HepG2 (cell line): Measurements from ENCODE around the gene NUBP2. TPM values are rescaled to one million over a fixed set of nuclear protein-coding genes. Genes with fewer than 3 reads are reported as not detected.

ENCODE experiments used
- CHD2 ChIP-seq: IDR thresholded peaks from 2 replicates; pipeline ENCODE4 v1.6.1; 2011; ENCODE audit warnings: low read depth, low read length, improper control_type of control experiment
- FIP1L1 ChIP-seq: fragments of 200-400 bp; formaldehyde crosslinking; IDR thresholded peaks from 2 replicates; pipeline ENCODE4 v1.6.1; 2018; ENCODE audit warnings: low read depth, mild to moderate bottlenecking, low read length, moderate library complexity, borderline replicate concordance; ENCODE audit not compliant: insufficient read depth
- KDM2A ChIP-seq: sonication (generic); formaldehyde crosslinking; IDR thresholded peaks from 2 replicates; pipeline ENCODE4 v1.4.0; 2020; ENCODE audit warnings: low read depth, missing genetic modification reagents, borderline replicate concordance
- ONECUT2 ChIP-seq: sonication (generic); formaldehyde crosslinking; IDR thresholded peaks from 2 replicates; pipeline ENCODE4 v1.4.0; 2020; ENCODE audit warnings: missing genetic modification reagents
- PATZ1 ChIP-seq: sonication (generic); formaldehyde crosslinking; IDR thresholded peaks from 2 replicates; pipeline ENCODE4 v1.4.0; 2020; ENCODE audit warnings: missing genetic modification reagents
- PAX8 ChIP-seq: sonication (generic); formaldehyde crosslinking; IDR thresholded peaks from 2 replicates; pipeline ENCODE4 v1.8.0; 2022; ENCODE audit warnings: mild to moderate bottlenecking, missing genetic modification reagents, borderline replicate concordance
- POLR2G ChIP-seq: fragments of 200-400 bp; formaldehyde crosslinking; IDR thresholded peaks from 2 replicates; pipeline ENCODE4 v1.6.1; 2018; ENCODE audit warnings: mild to moderate bottlenecking, low read depth, low read length, moderate library complexity
- PPARG ChIP-seq: conservative IDR thresholded peaks from 2 replicates; pipeline ENCODE4 v1.6.1; 2016; ENCODE audit warnings: missing biosample characterization, missing genetic modification reagents
- RBM22 ChIP-seq: fragments of 200-400 bp; formaldehyde crosslinking; optimal IDR thresholded peaks from 2 replicates; pipeline ENCODE3; 2017; ENCODE audit warnings: mild to moderate bottlenecking, low read length, moderate library complexity
- RFXANK ChIP-seq: IDR thresholded peaks from 2 replicates; pipeline ENCODE4 v1.6.1; 2016
- RNF2 ChIP-seq: fragments of 450-650 bp; conservative IDR thresholded peaks from 2 replicates; pipeline ENCODE4 v1.6.1; 2016; ENCODE audit warnings: low read depth
- SAFB2 ChIP-seq: sonication (generic); formaldehyde crosslinking; IDR thresholded peaks from 2 replicates; pipeline ENCODE4 v1.5.1; 2020; ENCODE audit warnings: missing genetic modification reagents, low read depth, mild to moderate bottlenecking, borderline replicate concordance
- SOX13 ChIP-seq, 3 experiments: fragments of 450-650 bp in 1 of 3; sonication (generic) in 1 of 3; formaldehyde crosslinking in 1 of 3; IDR thresholded peaks in 2 of 3; conservative IDR thresholded peaks in 1 of 3; 2 replicates each; pipeline versions ENCODE4 v1.5.0 to v1.6.1; 2016 to 2020; ENCODE audit warnings: antibody characterized with exemption in 1 of 3, mild to moderate bottlenecking in 1 of 3, missing compliant biosample characterization in 1 of 3, missing genetic modification reagents in 1 of 3, moderate library complexity in 1 of 3
- SP2 ChIP-seq: sonication (generic); formaldehyde crosslinking; IDR thresholded peaks from 2 replicates; pipeline ENCODE4 v1.5.1; 2020; ENCODE audit warnings: mild to moderate bottlenecking, missing genetic modification reagents
- THAP8 ChIP-seq: sonication (generic); formaldehyde crosslinking; IDR thresholded peaks from 2 replicates; pipeline ENCODE4 v1.5.1; 2020; ENCODE audit warnings: missing genetic modification reagents, mild to moderate bottlenecking, borderline replicate concordance
- ZBTB43 ChIP-seq: sonication (generic); formaldehyde crosslinking; conservative IDR thresholded peaks from 2 replicates; pipeline ENCODE4 v1.4.0; 2020; ENCODE audit warnings: missing genetic modification reagents
- ZNF446 ChIP-seq: sonication (generic); formaldehyde crosslinking; IDR thresholded peaks from 2 replicates; pipeline ENCODE4 v1.5.0; 2020; ENCODE audit warnings: mild to moderate bottlenecking, missing genetic modification reagents
- ZNF674 ChIP-seq: sonication (generic); formaldehyde crosslinking; IDR thresholded peaks from 2 replicates; pipeline ENCODE4 v1.5.0; 2020; ENCODE audit warnings: low read depth, mild to moderate bottlenecking, missing genetic modification reagents
- ZNF766 ChIP-seq: sonication (generic); formaldehyde crosslinking; IDR thresholded peaks from 2 replicates; pipeline ENCODE4 v1.5.0; 2020; ENCODE audit warnings: missing genetic modification reagents, borderline replicate concordance
- polyA plus RNA-seq, 8 experiments: library from polyadenylated mRNA; depleted of rRNA in 3 of 8; stranded (reverse) in 7 of 8; unstranded in 1 of 8; fragments of >200 nt; fragmentation: Illumina TruSeq in 4 of 8; extraction: Trizol in 4 of 8; gene quantifications; 2 replicates each; pipeline versions ENCODE4 v1.2.1 to v1.2.3, GENCODE V29; 2011 to 2016; ENCODE audit warnings: low read depth in 4 of 8, missing spikeins in 1 of 8, mixed read lengths in 1 of 8; ENCODE audit not compliant: insufficient read depth in 1 of 8
- total RNA-seq, 5 experiments: library from RNA; depleted of rRNA; stranded (reverse); fragments of >200 nt; fragmentation: Illumina TruSeq; extraction: Trizol; gene quantifications; 2 replicates each; pipeline ENCODE4 v1.2.3, GENCODE V29; 2016; ENCODE audit warnings: low read depth in 1 of 5
- TF ChIP-seq, protein P1 (sequence below): sonication (generic); formaldehyde crosslinking; IDR thresholded peaks from 2 replicates; pipeline ENCODE4 v1.4.0; 2020; ENCODE audit warnings: mild to moderate bottlenecking, missing genetic modification reagents
- TF ChIP-seq, protein P2 (sequence below): sonication (generic); formaldehyde crosslinking; IDR thresholded peaks from 2 replicates; pipeline ENCODE4 v1.9.0; 2021; ENCODE audit warnings: missing genetic modification reagents, borderline replicate concordance

Gene NUBP2
- total and polyA plus RNA-seq, 2 of the 13 experiments (the other 11 are each of a cell fraction or from before 2014, with no cell fraction given): 25.7 to 61.5 TPM

- TF ChIP-seq RBM22 (peak; percentile 35), ZNF674 (CRISPR knock-in tag) (no peak), ZBTB43 (CRISPR knock-in tag) (0 out of 2 replicates have a peak, but pooled peaks have one; percentile 17), SP2 (CRISPR knock-in tag) (no peak), PPARG (CRISPR knock-in tag) (no peak), SOX13 (IDR thresholded peaks at IDR 0.05) (no peak), SOX13 (CRISPR knock-in tag; conservative IDR thresholded peaks at IDR 0.05 in 1 of 2, IDR thresholded peaks at IDR 0.05 in 1 of 2) (no peak), ZNF446 (0 out of 2 replicates have a peak, but pooled peaks have one; percentile 21), FIP1L1 (no peak), ONECUT2 (CRISPR knock-in tag) (no peak), PATZ1 (CRISPR knock-in tag) (no peak), POLR2G (peak; percentile 46; the same call in 1 of the 2 replicates), RFXANK (no peak), RNF2 (0 out of 2 replicates have a peak, but pooled peaks have one; percentile 13), CHD2 (no peak), KDM2A (CRISPR knock-in tag) (peak; percentile 55), SAFB2 (CRISPR knock-in tag) (no peak), THAP8 (no peak), ZNF766 (CRISPR knock-in tag) (peak; percentile 34; the same call in 1 of the 2 replicates), PAX8 (CRISPR knock-in tag) (no peak)
- TF ChIP-seq, protein P1, sequence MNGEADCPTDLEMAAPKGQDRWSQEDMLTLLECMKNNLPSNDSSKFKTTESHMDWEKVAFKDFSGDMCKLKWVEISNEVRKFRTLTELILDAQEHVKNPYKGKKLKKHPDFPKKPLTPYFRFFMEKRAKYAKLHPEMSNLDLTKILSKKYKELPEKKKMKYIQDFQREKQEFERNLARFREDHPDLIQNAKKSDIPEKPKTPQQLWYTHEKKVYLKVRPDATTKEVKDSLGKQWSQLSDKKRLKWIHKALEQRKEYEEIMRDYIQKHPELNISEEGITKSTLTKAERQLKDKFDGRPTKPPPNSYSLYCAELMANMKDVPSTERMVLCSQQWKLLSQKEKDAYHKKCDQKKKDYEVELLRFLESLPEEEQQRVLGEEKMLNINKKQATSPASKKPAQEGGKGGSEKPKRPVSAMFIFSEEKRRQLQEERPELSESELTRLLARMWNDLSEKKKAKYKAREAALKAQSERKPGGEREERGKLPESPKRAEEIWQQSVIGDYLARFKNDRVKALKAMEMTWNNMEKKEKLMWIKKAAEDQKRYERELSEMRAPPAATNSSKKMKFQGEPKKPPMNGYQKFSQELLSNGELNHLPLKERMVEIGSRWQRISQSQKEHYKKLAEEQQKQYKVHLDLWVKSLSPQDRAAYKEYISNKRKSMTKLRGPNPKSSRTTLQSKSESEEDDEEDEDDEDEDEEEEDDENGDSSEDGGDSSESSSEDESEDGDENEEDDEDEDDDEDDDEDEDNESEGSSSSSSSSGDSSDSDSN (CRISPR knock-in tag): peak; percentile 48; the same call in 1 of the 2 replicates
- TF ChIP-seq, protein P2, sequence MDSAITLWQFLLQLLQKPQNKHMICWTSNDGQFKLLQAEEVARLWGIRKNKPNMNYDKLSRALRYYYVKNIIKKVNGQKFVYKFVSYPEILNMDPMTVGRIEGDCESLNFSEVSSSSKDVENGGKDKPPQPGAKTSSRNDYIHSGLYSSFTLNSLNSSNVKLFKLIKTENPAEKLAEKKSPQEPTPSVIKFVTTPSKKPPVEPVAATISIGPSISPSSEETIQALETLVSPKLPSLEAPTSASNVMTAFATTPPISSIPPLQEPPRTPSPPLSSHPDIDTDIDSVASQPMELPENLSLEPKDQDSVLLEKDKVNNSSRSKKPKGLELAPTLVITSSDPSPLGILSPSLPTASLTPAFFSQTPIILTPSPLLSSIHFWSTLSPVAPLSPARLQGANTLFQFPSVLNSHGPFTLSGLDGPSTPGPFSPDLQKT (CRISPR knock-in tag): no peak
- TF ChIP-seq, all 625 proteins: peak for 16
These were observed 877 bp upstream of the NUBP2 start (continued) for GRCh38 chr16:1781758-1782407.
